Testis (tissue), 3 donors: ENCODE results near the gene AGER. TPM values are rescaled to one million over a fixed set of nuclear protein-coding genes. Genes with fewer than 3 reads are reported as not detected.
A peak's percentile ranks its signal among the peaks of the same experiment; 100 is the strongest.

Experiments
- DNase-seq: peaks from one replicate; pipeline ENCODE4 v3.0.0-alpha.2; 2019
- H3K27ac ChIP-seq, 2 donors: fragments of 200-600 bp; sonication (generic); one replicate each; pipeline ENCODE4 v1.5.1; 2019
- H3K27me3 ChIP-seq: fragments of 200-600 bp; sonication (generic); one replicate; pipeline ENCODE4 v1.5.1; 2019
- H3K36me3 ChIP-seq: fragments of 200-600 bp; sonication (generic); one replicate; pipeline ENCODE4 v1.5.1; 2017; ENCODE audit warnings: low read depth; ENCODE audit errors: missing control alignments
- H3K4me1 ChIP-seq: fragments of 200-600 bp; sonication (generic); one replicate; pipeline ENCODE4 v1.5.1; 2019
- H3K4me3 ChIP-seq, 2 donors: fragments of 200-600 bp; sonication (generic); one replicate each; pipeline ENCODE4 v1.5.1; 2017 to 2019
- H3K9me3 ChIP-seq: fragments of 200-600 bp; sonication (generic); one replicate; pipeline ENCODE4 v1.5.1; 2017
- POLR2A ChIP-seq: fragments of 450-650 bp; IDR thresholded peaks from one replicate; pipeline ENCODE4 v1.6.1; 2017; ENCODE audit warnings: antibody characterized with exemption, mild to moderate bottlenecking, moderate library complexity
- WGBS, 2 donors: methylation state at CpG; one replicate each; pipeline ENCODE4 v1.1.5; 2018; 5-methylcytosine and 5-hydroxymethylcytosine counted together
- intact Hi-C: fragments of 100-400 bp; cut with DNase I; formaldehyde crosslinking; loops from one replicate; pipeline ENCODE4 v1.15.1; 2023; ENCODE audit warnings: low total_unique reads
- polyA plus RNA-seq: library from polyadenylated mRNA; stranded (reverse); fragments of 350-450 nt; fragmentation: Illumina TruSeq; extraction: RNeasy Lipid Tissue Mini Kit (QIAGEN cat#74804); gene quantifications from one replicate; pipeline ENCODE4 v1.2.3, GENCODE V29; 2014; ENCODE audit warnings: low read depth, low replicate concordance; ENCODE audit not compliant: insufficient read depth
- total RNA-seq, 2 donors: library from RNA; depleted of rRNA; stranded (reverse); fragments of >200 nt; gene quantifications; one replicate each; pipeline ENCODE4 v1.2.3, GENCODE V29; 2016
- TF ChIP-seq, protein P1 (sequence below), 3 experiments: fragments of 450-650 bp in 2 of 3; fragments of 200-600 bp in 1 of 3; sonication (generic) in 1 of 3; IDR thresholded peaks; one replicate each; pipeline ENCODE4 v1.5.1; 2016 to 2019; ENCODE audit warnings: antibody characterized with exemption in 3 of 3, mild to moderate bottlenecking in 2 of 3, moderate library complexity in 1 of 3

AGER gene
- total and polyA plus RNA-seq, 3 donors from 2014 or later: 5.8 to 8.6 (median 7.8) TPM

DNA sequence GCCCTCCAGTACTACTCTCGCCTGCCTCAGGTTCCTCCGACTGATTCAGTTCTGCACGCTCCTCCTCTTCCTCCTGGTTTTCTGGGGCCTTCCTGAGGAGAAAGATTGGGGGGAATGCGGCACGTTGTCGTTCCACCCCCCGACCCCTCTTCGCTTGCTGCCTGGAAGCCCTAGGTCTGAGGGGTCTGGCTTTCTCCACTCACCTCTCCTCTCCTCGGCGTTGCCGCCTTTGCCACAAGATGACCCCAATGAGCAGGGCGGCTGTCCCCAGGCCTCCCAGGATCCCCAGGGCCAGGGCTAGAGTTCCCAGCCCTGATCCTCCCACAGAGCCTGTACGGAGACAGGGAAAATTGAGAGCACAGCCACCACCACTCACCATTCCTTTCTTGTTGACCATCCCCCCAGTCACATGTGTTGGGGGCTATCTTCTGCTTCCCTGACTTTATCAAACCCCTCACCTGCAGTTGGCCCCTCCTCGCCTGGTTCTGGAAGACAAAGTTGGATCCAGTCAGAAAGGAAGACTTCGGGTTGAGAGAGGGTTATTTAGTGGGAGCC, 2.8 kb downstream of the AGER start:
- Histone ChIP-seq H3K4me3 (no peak overlapping the region), H3K4me1 (peaks cover 31% of the 10 kb centered on the region), H3K36me3 (no peaks in the 10 kb centered on the region), H3K27me3 (no peaks in the 10 kb centered on the region), H3K9me3 (no peaks in the 10 kb centered on the region), H3K27ac (no peak overlapping the region)
- intact Hi-C loops: no loop called here
- 85 to 86% methylated on average over 15 of the region's 15 CpGs for WGBS, 2 donors
- TF ChIP-seq, protein P1, sequence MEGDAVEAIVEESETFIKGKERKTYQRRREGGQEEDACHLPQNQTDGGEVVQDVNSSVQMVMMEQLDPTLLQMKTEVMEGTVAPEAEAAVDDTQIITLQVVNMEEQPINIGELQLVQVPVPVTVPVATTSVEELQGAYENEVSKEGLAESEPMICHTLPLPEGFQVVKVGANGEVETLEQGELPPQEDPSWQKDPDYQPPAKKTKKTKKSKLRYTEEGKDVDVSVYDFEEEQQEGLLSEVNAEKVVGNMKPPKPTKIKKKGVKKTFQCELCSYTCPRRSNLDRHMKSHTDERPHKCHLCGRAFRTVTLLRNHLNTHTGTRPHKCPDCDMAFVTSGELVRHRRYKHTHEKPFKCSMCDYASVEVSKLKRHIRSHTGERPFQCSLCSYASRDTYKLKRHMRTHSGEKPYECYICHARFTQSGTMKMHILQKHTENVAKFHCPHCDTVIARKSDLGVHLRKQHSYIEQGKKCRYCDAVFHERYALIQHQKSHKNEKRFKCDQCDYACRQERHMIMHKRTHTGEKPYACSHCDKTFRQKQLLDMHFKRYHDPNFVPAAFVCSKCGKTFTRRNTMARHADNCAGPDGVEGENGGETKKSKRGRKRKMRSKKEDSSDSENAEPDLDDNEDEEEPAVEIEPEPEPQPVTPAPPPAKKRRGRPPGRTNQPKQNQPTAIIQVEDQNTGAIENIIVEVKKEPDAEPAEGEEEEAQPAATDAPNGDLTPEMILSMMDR (IDR thresholded peaks at IDR 0.05): no peak
- no peak for TF ChIP-seq POLR2A
- no peak for DNase-seq

DNA sequence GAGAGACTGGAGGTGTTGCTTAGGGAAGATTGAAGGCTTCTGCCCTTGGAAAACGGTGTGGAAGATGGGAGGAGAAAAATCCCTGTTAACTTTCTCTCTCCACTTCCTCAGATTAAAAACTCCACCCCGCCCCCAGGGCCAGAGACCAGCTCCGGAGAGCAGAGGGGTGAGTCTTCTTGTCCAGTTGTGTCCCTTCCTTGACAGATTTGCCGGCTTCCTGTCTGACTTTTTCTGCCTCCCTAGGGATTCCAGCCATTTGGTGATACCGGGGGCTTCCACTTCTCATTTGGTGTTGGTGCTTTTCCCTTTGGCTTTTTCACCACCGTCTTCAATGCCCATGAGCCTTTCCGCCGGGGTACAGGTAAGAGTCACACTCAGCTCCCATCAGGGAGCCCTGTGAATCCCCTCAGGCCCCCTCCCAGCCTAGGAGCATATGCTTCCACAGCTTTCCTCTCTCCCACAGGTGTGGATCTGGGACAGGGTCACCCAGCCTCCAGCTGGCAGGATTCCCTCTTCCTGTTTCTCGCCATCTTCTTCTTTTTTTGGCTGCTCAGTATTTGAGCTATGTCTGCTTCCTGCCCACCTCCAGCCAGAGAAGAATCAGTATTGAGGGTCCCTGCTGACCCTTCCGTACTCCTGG, 4.2 kb downstream of the AGER start:
- DNase-seq: no peak
- no peak for TF ChIP-seq POLR2A
- TF ChIP-seq, protein P1 (IDR thresholded peaks at IDR 0.05): no peak
- Histone ChIP-seq H3K36me3 (no peaks in the 10 kb centered on the region), H3K27me3 (no peaks in the 10 kb centered on the region), H3K4me1 (peaks cover 31% of the 10 kb centered on the region), H3K4me3 (no peak overlapping the region), H3K9me3 (no peaks in the 10 kb centered on the region), H3K27ac (peak overlapping the region in 1 of 2 donors; percentile 99)
- intact Hi-C loops: no loop called here
- WGBS, 2 donors: 65 to 78% methylated on average over 10 of the region's 10 CpGs

DNA sequence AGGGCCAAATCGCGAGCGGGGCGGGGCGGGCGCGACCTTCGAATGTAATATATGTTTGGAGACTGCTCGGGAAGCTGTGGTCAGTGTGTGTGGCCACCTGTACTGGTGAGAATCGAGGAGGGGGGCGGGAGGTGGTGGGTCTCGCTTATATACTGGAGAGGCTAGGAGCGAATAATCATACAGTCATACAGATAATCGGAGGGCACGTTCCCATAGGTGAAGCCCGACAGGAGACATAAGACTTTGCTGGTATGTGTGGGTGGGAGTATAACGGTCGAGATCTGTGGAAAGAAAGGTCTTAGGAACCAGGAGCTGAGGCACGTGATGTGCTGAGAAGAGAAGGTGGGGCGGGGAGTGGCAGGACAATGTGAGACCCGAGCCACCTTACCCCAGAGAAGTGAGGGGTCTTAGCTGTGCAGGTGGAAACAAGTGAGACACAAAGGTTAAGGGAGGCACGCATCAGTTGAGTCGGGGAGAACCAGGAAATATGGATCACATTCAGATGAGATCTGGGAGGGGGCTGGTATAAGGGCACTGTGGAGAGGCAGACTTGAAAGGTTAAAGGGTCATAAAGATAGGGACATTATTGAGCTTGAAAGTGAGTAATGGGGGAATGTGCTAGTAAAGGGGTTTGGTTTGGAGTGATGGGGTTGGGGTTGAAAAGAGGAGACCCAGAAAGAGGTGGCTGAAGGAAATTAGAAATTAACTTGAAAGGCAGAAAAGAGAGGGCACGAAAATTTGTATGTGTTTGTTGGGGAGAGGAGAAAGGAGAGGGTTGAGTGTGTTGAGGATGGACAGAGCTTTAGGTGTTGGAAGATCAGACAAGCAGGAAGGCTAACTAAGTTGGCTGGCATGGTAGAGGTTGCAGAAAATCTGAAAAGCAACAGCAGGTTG, 5.3 kb downstream of the AGER start:
- intact Hi-C loops: no loop called here
- Histone ChIP-seq H3K27me3 (no peaks in the 10 kb centered on the region), H3K36me3 (no peaks in the 10 kb centered on the region), H3K4me1 (peaks cover 35% of the 10 kb centered on the region), H3K4me3 (peak overlapping the region; percentile 53 to 82), H3K27ac (peak overlapping the region; percentile 94 to 99), H3K9me3 (no peaks in the 10 kb centered on the region)
- DNase-seq: no peak
- WGBS, 2 donors: 2 to 3% methylated on average over 24 of the region's 24 CpGs
- no peak for TF ChIP-seq POLR2A
- TF ChIP-seq, protein P1 (IDR thresholded peaks at IDR 0.05): no peak

DNA sequence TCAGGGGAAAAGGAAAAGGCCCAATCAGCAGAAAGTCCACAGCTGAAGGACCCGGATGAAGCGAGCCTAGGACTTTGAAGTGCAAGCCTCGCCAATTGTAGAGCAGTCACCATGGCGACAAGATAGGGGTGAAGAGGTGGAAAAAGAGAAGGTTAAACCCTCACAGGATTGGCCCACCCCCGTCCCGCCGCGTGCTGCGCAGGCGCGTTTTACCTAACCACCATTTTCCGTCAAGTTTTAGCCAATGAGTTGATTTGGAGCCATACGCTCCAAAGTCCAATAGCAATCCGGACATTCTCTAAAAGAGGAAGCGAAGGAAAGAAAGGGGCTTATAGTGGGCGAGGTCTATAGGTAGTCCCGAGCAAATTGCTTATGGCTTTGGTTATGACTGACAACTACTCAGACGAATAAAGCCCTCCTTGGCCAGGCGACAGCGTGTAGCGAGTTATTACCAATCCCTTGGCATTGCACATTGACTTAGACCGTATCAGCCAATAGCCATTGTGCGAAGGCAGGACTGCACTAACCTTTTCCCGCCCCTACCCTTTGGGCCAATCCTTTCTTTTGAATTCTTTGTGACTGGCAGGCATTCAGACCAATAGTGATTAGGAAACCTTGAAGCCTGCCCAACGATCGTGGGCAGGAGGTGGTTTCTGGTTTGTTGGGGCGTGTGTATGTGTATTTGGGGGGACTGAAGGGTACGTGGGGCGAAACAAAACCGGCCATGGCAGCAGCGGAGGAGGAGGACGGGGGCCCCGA, 6.1 kb downstream of the AGER start, which contains the start of gene RNF5:
Gene RNF5, plus strand, starts transcription at position 618 of the 759 bp plus-strand sequence. Its CDS starts 107 bp downstream, at position 725.
- Histone ChIP-seq H3K4me3 (peak within 1 kb of the TSS; percentile 53 to 82), H3K4me1 (peaks cover 35% of the 10 kb centered on the region), H3K9me3 (no peaks in the 10 kb centered on the region), H3K36me3 (no peaks in the 10 kb centered on the region), H3K27ac (peak within 1 kb of the TSS; percentile 94 to 99), H3K27me3 (no peaks in the 10 kb centered on the region)
- WGBS, 2 donors: 1 to 2% methylated on average over 31 to 33 of the region's 33 CpGs
- intact Hi-C loops: no loop called here
- TF ChIP-seq POLR2A: peak; percentile 10
- TF ChIP-seq, protein P1 (IDR thresholded peaks at IDR 0.05): no peak
- peak; percentile 99 for DNase-seq
